Adrenal gland (tissue), 12 donors: ENCODE data around the gene MCHR1. TPM values are rescaled to one million over a fixed set of nuclear protein-coding genes. Genes with fewer than 3 reads are reported as not detected.

ENCODE experiments used
- DNase-seq, 7 donors: peaks; one replicate each; pipeline ENCODE4 v3.0.0-alpha.2; 2019 to 2020
- H3K27ac ChIP-seq, 5 donors: fragments of 200-600 bp; sonication (generic) in 4 of 5; 1 replicate in 3 of 5; 2 replicates in 2 of 5; pipeline versions ENCODE4 v1.5.1 to v1.8.0; 2016 to 2020; ENCODE audit warnings: mild to moderate bottlenecking in 1 of 5
- H3K27me3 ChIP-seq: fragments of 200-600 bp; 2 replicates; pipeline ENCODE4 v1.8.0; 2021
- H3K36me3 ChIP-seq, 2 donors: fragments of 200-600 bp; replicated peaks in 1 of 2; 1 replicate in 1 of 2; 2 replicates in 1 of 2; pipeline versions ENCODE4 v1.5.1 to v1.8.0; 2018 to 2022
- H3K4me1 ChIP-seq, 2 donors: fragments of 200-600 bp; replicated peaks in 1 of 2; 1 replicate in 1 of 2; 2 replicates in 1 of 2; pipeline versions ENCODE4 v1.5.1 to v1.8.0; 2018 to 2021
- H3K4me3 ChIP-seq, 4 donors: fragments of 200-600 bp; sonication (generic) in 3 of 4; one replicate each; pipeline ENCODE4 v1.5.1; 2016 to 2018
- H3K9me3 ChIP-seq, 3 donors: fragments of 200-600 bp; sonication (generic) in 1 of 3; replicated peaks in 1 of 3; 1 replicate in 2 of 3; 2 replicates in 1 of 3; pipeline versions ENCODE4 v1.5.1 to v1.8.0; 2016 to 2021
- CTCF ChIP-seq, 6 experiments: fragments of 450-650 bp in 4 of 6; fragments of 200-600 bp in 2 of 6; sonication (generic) in 1 of 6; IDR thresholded peaks; 1 replicate in 5 of 6; 2 replicates in 1 of 6; pipeline versions ENCODE4 v1.5.1 to v1.8.0; 2016 to 2021; ENCODE audit warnings: antibody characterized with exemption in 6 of 6, mild to moderate bottlenecking in 2 of 6, moderate library complexity in 1 of 6
- POLR2A ChIP-seq, 2 donors: fragments of 450-650 bp; IDR thresholded peaks; one replicate each; pipeline ENCODE4 v1.6.1; 2017; ENCODE audit warnings: antibody characterized with exemption in 2 of 2, mild to moderate bottlenecking in 2 of 2, moderate library complexity in 1 of 2
- WGBS, 4 donors: extraction: QIAGEN DNeasy Blood & Tissue Kit in 2 of 4; methylation state at CpG; one replicate each; pipeline versions ENCODE4 v1.1.5 to v1.1.7; 2013 to 2017; 5-methylcytosine and 5-hydroxymethylcytosine counted together
- intact Hi-C, 2 donors: fragments of 100-400 bp; cut with DNase I; formaldehyde crosslinking; loops; one replicate each; pipeline versions ENCODE4 v1.14.1 to v1.15.0; 2022 to 2023
- polyA plus RNA-seq, 3 donors: library from polyadenylated mRNA; stranded (reverse); fragments of 200-250 nt in 2 of 3; fragments of 350-450 nt in 1 of 3; fragmentation: Illumina TruSeq in 1 of 3; extraction: RNeasy Lipid Tissue Mini Kit (QIAGEN cat#74804) in 1 of 3; gene quantifications; one replicate each; pipeline ENCODE4 v1.2.3, GENCODE V29; 2013 to 2014
- total RNA-seq, 9 donors: library from RNA; depleted of rRNA in 4 of 9; stranded (reverse); fragments of >200 nt in 4 of 9; fragments of 120-200 nt in 1 of 9; fragmentation: NEBNext Ultra II Directional in 1 of 9; extraction: Animal tissue kit (Norgen Biotek cat#: 25700) in 1 of 9; gene quantifications; one replicate each; pipeline versions ENCODE4 v1.1.0 to v1.2.4, GENCODE V29; 2013 to 2023
- donor health status: healthy with polysubstance abuse.
- donor health status: Bipolar disorder and iron deficiency.
- donor health status: DM: yes; HTN: yes; CAD: no.
- donor health status: DM: no; HTN: no; CAD: no.
- donor health status: DM: no; HTN: no; CAD: no.
- donor health status: DM: yes; HTN: yes; CAD: no.

Gene MCHR1
- total and polyA plus RNA-seq, 12 donors, result 0.07 to 1.7 (median 0.24) TPM; not detected in 2

GRCh38 chr22:40685406-40685805 lies 6.1 kb downstream of the MCHR1 start:
- Histone ChIP-seq H3K9me3 (no peaks in the 10 kb centered on the region), H3K4me3 (no peak overlapping the region), H3K27me3 (no peaks in the 10 kb centered on the region), H3K36me3 (no peaks in the 10 kb centered on the region), H3K27ac (no peak overlapping the region), H3K4me1 (peaks cover 0 to 3% of the 10 kb centered on the region in 2 donors)
- intact Hi-C loops, result loop anchor here (10.0 kb wide), 1 partner anchor 209 kb away; no protein-coding TSS in a partner anchor
- DNase-seq, result no peak
- TF ChIP-seq CTCF (IDR thresholded peaks at IDR 0.05) (no peak), POLR2A (IDR thresholded peaks at IDR 0.05) (no peak)
- 85 to 95% (median 91%) methylated on average over 3 of the region's 3 CpGs for WGBS, 4 donors

GRCh38 chr22:40687706-40688105 lies 8.4 kb downstream of the MCHR1 start:
- Histone ChIP-seq H3K4me3 (no peak overlapping the region), H3K4me1 (peaks cover 0 to 2% of the 10 kb centered on the region in 2 donors), H3K27ac (no peak overlapping the region), H3K36me3 (no peaks in the 10 kb centered on the region), H3K27me3 (no peaks in the 10 kb centered on the region), H3K9me3 (no peaks in the 10 kb centered on the region)
- no peak for DNase-seq
- intact Hi-C loops, result loop anchor here (10.0 kb wide), 1 partner anchor 207 kb away; no protein-coding TSS in a partner anchor
- 81 to 91% (median 86%) methylated on average over 2 of the region's 2 CpGs for WGBS, 4 donors
- TF ChIP-seq POLR2A (IDR thresholded peaks at IDR 0.05) (no peak), CTCF (IDR thresholded peaks at IDR 0.05) (no peak)

GRCh38 chr22:40690370-40690769 lies 11.1 kb downstream of the MCHR1 start:
- WGBS, 4 donors, result 81 to 86% (median 84%) methylated on average over 6 to 8 of the region's 8 CpGs
- Histone ChIP-seq H3K27ac (no peak overlapping the region), H3K4me1 (peaks cover 0 to 3% of the 10 kb centered on the region in 2 donors), H3K4me3 (no peak overlapping the region), H3K9me3 (no peaks in the 10 kb centered on the region), H3K27me3 (no peaks in the 10 kb centered on the region), H3K36me3 (no peaks in the 10 kb centered on the region)
- intact Hi-C loops, result no loop called here
- no peak for DNase-seq
- TF ChIP-seq CTCF (IDR thresholded peaks at IDR 0.05), result no peak
- no peak for TF ChIP-seq POLR2A (IDR thresholded peaks at IDR 0.05)

- intact Hi-C loops, result no loop called here
- no peak overlapping the region for H3K27ac ChIP-seq
Observed at GRCh38 chr22:40691532-40691931, 12.2 kb downstream of the MCHR1 start.

More at GRCh38 chr22:40691532-40691931, 12.2 kb downstream of the MCHR1 start:
- H3K4me1 ChIP-seq, result peaks cover 0 to 3% of the 10 kb centered on the region in 2 donors
- H3K27me3 ChIP-seq, result no peaks in the 10 kb centered on the region
- no peak overlapping the region for H3K4me3 ChIP-seq
- H3K9me3 ChIP-seq, result no peaks in the 10 kb centered on the region
- no peaks in the 10 kb centered on the region for H3K36me3 ChIP-seq
- TF ChIP-seq POLR2A (IDR thresholded peaks at IDR 0.05), result no peak
- TF ChIP-seq CTCF (IDR thresholded peaks at IDR 0.05), result no peak
- no peak for DNase-seq
